Measurements from ENCODE around the gene SLAMF7. TPM values are rescaled to one million over a fixed set of nuclear protein-coding genes. Genes with fewer than 3 reads are reported as not detected.

The SLAMF7 gene
- total and polyA plus RNA-seq, 10 of the 15 experiments (the other 5 are each of a cell fraction or from before 2014, with no cell fraction given): 66.6 to 284 (median 108) TPM

GRCh38 chr1:160742428-160743127 is 3.5 kb downstream of the SLAMF7 start (continued):
- TF ChIP-seq, protein P1, sequence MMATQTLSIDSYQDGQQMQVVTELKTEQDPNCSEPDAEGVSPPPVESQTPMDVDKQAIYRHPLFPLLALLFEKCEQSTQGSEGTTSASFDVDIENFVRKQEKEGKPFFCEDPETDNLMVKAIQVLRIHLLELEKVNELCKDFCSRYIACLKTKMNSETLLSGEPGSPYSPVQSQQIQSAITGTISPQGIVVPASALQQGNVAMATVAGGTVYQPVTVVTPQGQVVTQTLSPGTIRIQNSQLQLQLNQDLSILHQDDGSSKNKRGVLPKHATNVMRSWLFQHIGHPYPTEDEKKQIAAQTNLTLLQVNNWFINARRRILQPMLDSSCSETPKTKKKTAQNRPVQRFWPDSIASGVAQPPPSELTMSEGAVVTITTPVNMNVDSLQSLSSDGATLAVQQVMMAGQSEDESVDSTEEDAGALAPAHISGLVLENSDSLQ (IDR thresholded peaks at IDR 0.05): no peak
- TF ChIP-seq ZNF622 (IDR thresholded peaks at IDR 0.05): no peak
- TF ChIP-seq NRF1 (conservative IDR thresholded peaks at IDR 0.05; ENCODE audit: low read depth, low read length): no peak
- TF ChIP-seq SP1 (IDR thresholded peaks at IDR 0.05; ENCODE audit: low read depth, low read length): no peak
- no peak for TF ChIP-seq SUPT20H (IDR thresholded peaks at IDR 0.05; ENCODE audit: borderline replicate concordance, control insufficient read depth, low read depth, low read length)
- no peak for TF ChIP-seq MXI1 (IDR thresholded peaks at IDR 0.05; ENCODE audit: low read depth, low read length)
- peak; percentile 10; the same call in 1 of the 2 replicates for TF ChIP-seq IKZF1 (conservative IDR thresholded peaks at IDR 0.05)
- TF ChIP-seq HDGF (IDR thresholded peaks at IDR 0.05): no peak
- no peak for TF ChIP-seq IRF4 (IDR thresholded peaks at IDR 0.05; ENCODE audit: low read depth, low read length)
- no peak for TF ChIP-seq E2F8 (IDR thresholded peaks at IDR 0.05; ENCODE audit: low read depth, partially characterized antibody)
- TF ChIP-seq SMARCA5 (IDR thresholded peaks at IDR 0.05): 0 out of 2 replicates have a peak, but pooled peaks have one; percentile 9
- TF ChIP-seq, protein P2, sequence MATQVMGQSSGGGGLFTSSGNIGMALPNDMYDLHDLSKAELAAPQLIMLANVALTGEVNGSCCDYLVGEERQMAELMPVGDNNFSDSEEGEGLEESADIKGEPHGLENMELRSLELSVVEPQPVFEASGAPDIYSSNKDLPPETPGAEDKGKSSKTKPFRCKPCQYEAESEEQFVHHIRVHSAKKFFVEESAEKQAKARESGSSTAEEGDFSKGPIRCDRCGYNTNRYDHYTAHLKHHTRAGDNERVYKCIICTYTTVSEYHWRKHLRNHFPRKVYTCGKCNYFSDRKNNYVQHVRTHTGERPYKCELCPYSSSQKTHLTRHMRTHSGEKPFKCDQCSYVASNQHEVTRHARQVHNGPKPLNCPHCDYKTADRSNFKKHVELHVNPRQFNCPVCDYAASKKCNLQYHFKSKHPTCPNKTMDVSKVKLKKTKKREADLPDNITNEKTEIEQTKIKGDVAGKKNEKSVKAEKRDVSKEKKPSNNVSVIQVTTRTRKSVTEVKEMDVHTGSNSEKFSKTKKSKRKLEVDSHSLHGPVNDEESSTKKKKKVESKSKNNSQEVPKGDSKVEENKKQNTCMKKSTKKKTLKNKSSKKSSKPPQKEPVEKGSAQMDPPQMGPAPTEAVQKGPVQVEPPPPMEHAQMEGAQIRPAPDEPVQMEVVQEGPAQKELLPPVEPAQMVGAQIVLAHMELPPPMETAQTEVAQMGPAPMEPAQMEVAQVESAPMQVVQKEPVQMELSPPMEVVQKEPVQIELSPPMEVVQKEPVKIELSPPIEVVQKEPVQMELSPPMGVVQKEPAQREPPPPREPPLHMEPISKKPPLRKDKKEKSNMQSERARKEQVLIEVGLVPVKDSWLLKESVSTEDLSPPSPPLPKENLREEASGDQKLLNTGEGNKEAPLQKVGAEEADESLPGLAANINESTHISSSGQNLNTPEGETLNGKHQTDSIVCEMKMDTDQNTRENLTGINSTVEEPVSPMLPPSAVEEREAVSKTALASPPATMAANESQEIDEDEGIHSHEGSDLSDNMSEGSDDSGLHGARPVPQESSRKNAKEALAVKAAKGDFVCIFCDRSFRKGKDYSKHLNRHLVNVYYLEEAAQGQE (IDR thresholded peaks at IDR 0.05; ENCODE audit: low read depth, low read length): no peak
- no peak for TF ChIP-seq KAT2A (conservative IDR thresholded peaks at IDR 0.05; ENCODE audit: control insufficient read depth, low read depth, low read length)
- TF ChIP-seq, protein P3, sequence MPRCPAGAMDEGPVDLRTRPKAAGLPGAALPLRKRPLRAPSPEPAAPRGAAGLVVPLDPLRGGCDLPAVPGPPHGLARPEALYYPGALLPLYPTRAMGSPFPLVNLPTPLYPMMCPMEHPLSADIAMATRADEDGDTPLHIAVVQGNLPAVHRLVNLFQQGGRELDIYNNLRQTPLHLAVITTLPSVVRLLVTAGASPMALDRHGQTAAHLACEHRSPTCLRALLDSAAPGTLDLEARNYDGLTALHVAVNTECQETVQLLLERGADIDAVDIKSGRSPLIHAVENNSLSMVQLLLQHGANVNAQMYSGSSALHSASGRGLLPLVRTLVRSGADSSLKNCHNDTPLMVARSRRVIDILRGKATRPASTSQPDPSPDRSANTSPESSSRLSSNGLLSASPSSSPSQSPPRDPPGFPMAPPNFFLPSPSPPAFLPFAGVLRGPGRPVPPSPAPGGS (IDR thresholded peaks at IDR 0.05; ENCODE audit: borderline replicate concordance, insufficient read depth, low read depth, low read length, poor library complexity, severe bottlenecking): no peak
- TF ChIP-seq SMAD5 (IDR thresholded peaks at IDR 0.05; ENCODE audit: low read depth): no peak

All from GM12878 (cell line).